ENCODE measurements around the gene KPNB1. TPM values are rescaled to one million over a fixed set of nuclear protein-coding genes. Genes with fewer than 3 reads are reported as not detected.

The KPNB1 gene
- polyA plus RNA-seq, 1 donor from 2014 or later: 117 TPM

- Histone ChIP-seq H3K4me3 (ENCODE audit: low read length) (no peak overlapping the region), H2AFZ (ENCODE audit: low read depth, low read length) (no peak overlapping the region), H3K9me3 (ENCODE audit: low read length) (no peaks in the 10 kb centered on the region), H3F3A (ENCODE audit: insufficient read depth, low read length, poor library complexity, severe bottlenecking) (no peaks in the 10 kb centered on the region), H3K9me2 (ENCODE audit: insufficient read depth, low read length) (no peaks in the 10 kb centered on the region), H3K27ac (ENCODE audit: low read length) (no peak overlapping the region), H4K20me1 (ENCODE audit: insufficient read depth) (no peaks in the 10 kb centered on the region), H3K27me3 (ENCODE audit: insufficient read depth, low read depth, low read length) (no peaks in the 10 kb centered on the region), H3K79me2 (replicated peaks; ENCODE audit: insufficient read depth, low read length) (no peaks in the 10 kb centered on the region), H3K9ac (ENCODE audit: low read length) (no peak overlapping the region), H3K4me2 (ENCODE audit: low read length) (no peak overlapping the region), H3K36me3 (ENCODE audit: insufficient read depth, low read length) (peaks cover 3% of the 10 kb centered on the region)
- TF ChIP-seq REST (IDR thresholded peaks at IDR 0.05; ENCODE audit: borderline replicate concordance) (no peak), MXI1 (conservative IDR thresholded peaks at IDR 0.05; ENCODE audit: poor library complexity, severe bottlenecking) (no peak), EP300 (conservative IDR thresholded peaks at IDR 0.05; ENCODE audit: poor library complexity, severe bottlenecking) (no peak), TAF1 (IDR thresholded peaks at IDR 0.05; ENCODE audit: low read depth) (no peak), SMC3 (conservative IDR thresholded peaks at IDR 0.05; ENCODE audit: poor library complexity) (no peak), RAD21 (conservative IDR thresholded peaks at IDR 0.05) (no peak), POLR2AphosphoS5 (IDR thresholded peaks at IDR 0.05) (no peak), EZH2 (IDR thresholded peaks at IDR 0.05; ENCODE audit: borderline replicate concordance, insufficient read depth, low read length, poor library complexity, severe bottlenecking) (no peak)
Measured at GRCh38 chr17:47629826-47630225, 19.9 kb upstream of the KPNB1 start.

DNA sequence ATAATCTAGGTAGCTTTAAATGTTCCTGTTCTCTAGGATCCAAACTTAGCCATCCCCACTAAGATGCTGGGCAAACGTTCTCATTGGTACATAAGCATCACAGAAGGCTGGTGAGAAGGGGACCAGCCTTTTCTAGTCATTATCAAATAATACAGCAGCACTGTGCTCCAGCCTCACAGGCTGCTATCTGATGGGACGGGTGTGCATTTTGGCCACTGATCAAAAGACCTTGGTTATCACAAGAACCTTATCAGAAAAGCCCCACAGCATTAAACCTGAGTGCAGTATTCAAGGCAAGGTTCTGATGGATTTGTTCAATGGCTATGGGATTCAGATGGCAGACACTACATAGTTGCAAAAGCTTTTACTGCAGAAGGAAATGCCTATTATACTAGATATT, 19.1 kb upstream of the KPNB1 start:
- Histone ChIP-seq H3K36me3 (ENCODE audit: insufficient read depth, low read length) (no peaks in the 10 kb centered on the region), H2AFZ (ENCODE audit: low read depth, low read length) (no peak overlapping the region), H3K9me3 (ENCODE audit: low read length) (no peaks in the 10 kb centered on the region), H3K9me2 (ENCODE audit: insufficient read depth, low read length) (no peaks in the 10 kb centered on the region), H3K9ac (ENCODE audit: low read length) (no peak overlapping the region), H3K27ac (ENCODE audit: low read length) (no peak overlapping the region), H4K20me1 (ENCODE audit: insufficient read depth) (no peaks in the 10 kb centered on the region), H3K4me3 (ENCODE audit: low read length) (no peak overlapping the region), H3K79me2 (replicated peaks; ENCODE audit: insufficient read depth, low read length) (no peaks in the 10 kb centered on the region), H3F3A (ENCODE audit: insufficient read depth, low read length, poor library complexity, severe bottlenecking) (no peaks in the 10 kb centered on the region), H3K27me3 (ENCODE audit: insufficient read depth, low read depth, low read length) (no peaks in the 10 kb centered on the region), H3K4me2 (ENCODE audit: low read length) (no peak overlapping the region)
- TF ChIP-seq EP300 (conservative IDR thresholded peaks at IDR 0.05; ENCODE audit: poor library complexity, severe bottlenecking) (no peak), POLR2AphosphoS5 (IDR thresholded peaks at IDR 0.05) (no peak), REST (IDR thresholded peaks at IDR 0.05; ENCODE audit: borderline replicate concordance) (no peak), SMC3 (conservative IDR thresholded peaks at IDR 0.05; ENCODE audit: poor library complexity) (no peak), MXI1 (conservative IDR thresholded peaks at IDR 0.05; ENCODE audit: poor library complexity, severe bottlenecking) (no peak), EZH2 (IDR thresholded peaks at IDR 0.05; ENCODE audit: borderline replicate concordance, insufficient read depth, low read length, poor library complexity, severe bottlenecking) (no peak), RAD21 (conservative IDR thresholded peaks at IDR 0.05) (no peak)
